CD4-positive, alpha-beta T cell treated with Interferon alpha-2 for 1 hour (primary cell): ENCODE results near the gene ARSD.

Source experiments
- DNase-seq, 2 donors: peaks; one replicate each; pipeline ENCODE4 v3.0.0-alpha.2; 2020 to 2022

ARSD gene

DNA sequence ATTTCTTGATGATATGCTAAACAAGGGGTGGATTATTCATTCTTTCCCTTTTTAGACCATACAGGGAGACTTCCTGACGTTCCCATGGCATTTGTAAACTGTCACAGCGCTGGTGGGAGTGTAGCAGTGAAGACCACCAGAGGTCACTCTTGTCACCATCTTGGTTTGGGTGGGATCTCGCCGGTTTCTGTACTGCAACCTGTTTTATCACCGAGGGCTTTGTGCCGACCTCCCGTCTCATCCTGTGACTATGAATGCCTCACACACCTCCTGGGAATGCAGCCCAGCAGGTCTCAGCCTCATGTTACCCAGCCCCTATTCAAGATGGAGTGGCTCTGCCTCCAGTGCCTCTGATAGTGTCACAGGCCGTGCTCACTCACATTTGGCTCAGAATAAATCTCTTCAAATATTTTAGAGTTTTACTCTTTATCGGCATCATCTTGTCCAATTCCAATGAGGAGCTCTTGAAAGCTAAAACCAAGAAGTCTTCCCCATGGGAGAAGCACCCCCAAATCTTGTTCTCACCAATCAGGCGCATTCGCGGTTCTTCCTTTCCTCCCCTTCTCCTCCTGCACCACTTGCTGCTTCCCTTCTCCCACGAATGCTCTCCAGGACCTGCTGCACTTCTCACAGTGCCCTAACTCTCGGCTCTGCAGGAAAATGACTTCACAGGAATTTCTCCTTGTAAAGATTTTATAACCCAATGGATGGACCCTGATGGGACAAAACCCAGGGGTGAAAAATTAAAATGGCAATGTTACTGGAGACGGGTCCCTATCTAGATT is 39.2 kb downstream of the ARSD start:
- DNase-seq = peak; percentile 2 to 12

DNA sequence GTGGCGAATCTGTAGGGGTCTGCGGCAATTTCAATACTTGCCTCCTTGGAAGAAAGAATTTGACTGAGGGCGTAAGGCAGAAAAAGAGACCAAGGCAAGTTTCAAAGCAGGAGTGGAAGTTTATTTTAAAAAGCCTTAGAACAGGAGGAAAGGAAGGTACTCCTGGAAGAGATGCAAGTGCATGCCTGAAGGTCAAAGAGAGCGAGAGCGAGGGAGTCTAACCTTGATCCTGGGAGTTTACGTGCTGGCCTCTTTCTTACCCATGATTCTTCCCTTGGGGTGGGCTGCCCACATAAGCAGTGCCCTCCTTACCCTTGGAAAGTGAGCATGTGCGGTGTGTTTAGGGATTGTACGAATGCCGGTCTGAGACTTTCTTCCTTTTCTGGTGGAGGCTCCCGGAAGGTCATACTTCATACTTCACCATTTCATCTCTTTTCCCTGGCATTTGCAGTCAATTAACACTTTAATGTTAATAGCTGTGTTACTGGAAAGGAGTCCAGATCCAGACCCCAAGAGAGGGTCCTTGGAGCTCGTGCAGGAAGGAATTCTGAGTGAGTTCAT is 40.0 kb downstream of the ARSD start:
- no peak for DNase-seq

DNA sequence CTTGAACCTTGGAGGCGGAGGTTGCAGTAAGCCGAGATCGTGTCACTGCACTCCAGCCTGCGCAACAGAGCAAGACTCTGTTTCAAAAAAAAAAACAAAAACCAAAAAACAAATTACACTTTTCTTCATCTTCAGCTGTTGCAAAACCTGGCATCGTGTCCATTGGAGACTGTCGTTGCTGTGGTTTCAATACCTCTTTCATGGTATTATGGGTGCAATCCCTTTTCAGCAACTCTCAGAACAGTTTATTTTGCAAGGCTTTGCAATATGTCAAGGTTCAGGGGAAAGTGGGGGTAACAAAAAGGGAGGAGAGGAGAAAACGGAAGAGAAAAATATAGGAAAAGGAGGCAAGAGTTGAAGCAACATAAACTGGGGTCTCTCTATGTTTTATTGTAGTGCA is 40.8 kb downstream of the ARSD start:
- no peak for DNase-seq

DNA sequence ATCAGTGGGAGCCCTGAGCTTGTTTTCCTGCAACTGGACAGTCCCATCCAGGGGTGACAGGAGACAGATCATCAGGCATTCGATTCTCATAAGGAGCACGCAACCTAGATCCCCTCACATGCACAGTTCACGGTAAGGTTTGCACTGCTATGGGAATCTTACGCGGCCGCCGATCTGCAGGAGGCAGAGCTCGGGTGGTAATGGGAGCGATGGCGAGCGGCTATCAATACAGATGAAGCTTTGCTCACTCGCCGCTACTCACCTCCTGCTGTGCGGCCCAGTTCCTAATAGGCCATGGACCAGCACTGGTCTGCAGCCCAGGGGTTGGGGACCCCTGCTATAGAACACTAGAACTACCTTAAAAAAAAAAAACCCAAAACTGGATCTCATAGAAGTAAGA is 45.4 kb downstream of the ARSD start:
- DNase-seq = no peak

DNA sequence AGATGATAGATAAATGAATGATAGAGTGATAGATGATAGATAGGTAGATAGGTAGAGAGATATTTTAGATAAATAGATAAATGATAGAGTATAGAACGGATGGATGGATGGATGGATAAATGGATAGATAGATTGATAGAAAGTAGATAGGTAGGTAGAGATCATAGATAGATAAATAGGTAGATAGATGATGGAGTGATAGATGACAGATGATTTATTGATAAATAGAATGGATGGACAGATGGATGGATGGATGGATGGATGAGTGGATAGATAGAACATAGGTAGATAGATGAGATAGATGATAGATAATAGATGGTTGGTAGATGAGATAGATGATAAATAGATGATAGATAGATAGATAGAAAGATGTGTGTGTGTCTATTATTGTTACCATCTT is 49.5 kb downstream of the ARSD start:
- no peak for DNase-seq

DNA sequence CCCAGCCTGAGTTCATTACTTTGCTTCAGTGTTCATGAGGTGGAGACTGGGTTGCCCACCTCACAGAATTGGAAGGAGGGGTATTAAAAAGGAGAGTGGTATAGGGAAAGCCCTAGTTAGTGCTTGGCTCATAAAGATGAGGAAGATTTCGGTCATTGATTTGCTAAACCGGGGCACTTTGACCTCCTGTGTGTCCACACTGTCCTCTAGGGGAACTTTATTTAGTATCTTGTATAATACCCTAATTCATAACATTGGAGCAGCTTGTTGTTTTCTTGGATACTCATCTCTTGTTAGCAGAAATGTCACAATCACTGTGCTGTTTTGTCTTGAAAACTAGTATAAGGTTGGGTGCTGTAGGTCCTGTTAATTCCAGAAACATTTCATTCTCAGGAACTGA is 50.6 kb downstream of the ARSD start:
- DNase-seq = no peak

DNA sequence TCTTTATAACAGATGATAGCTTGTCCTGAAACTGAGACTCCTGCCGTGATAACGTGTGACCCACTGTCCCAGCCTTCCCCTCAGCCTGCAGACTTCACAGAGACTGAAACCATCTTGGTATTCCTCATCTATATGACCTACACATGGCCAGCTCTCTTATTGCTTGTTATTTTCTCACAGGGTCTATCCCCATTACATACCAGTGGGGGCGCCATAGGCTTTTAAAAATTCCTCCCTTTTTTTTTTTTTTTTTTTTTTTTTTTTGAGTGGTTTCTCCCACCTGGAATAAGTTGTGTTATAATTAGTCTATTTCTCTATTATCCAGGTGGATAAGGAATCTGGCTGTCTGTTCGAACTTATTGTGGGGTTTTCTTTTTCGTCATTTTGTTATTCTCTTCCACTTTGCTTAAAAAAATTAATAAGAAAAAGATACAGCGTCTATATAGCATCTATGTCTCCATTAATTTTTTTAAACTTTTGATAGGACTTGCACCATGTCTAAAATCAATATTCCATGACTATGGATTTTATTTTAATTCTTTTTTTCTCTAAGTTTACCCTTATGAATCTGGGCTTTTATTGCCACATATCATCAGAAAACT is 53.2 kb downstream of the ARSD start:
- DNase-seq = no peak

DNA sequence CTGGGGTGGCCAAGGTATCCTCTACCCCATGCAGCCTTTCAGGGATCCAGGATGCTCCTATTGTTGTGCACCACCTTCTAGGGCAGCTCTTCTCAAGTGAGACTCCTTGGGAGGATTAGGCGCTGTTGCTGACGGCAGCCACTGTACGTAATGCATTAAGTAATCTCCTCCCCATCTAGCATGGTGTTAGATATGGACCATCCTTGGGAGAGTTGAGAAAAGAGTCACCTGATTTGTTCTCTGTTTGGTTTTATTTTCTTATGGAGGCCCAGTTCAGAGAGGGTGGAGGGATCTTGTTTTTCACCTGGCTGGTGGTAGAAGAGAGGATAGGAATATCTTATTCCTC is 54.0 kb downstream of the ARSD start:
- no peak for DNase-seq

DNA sequence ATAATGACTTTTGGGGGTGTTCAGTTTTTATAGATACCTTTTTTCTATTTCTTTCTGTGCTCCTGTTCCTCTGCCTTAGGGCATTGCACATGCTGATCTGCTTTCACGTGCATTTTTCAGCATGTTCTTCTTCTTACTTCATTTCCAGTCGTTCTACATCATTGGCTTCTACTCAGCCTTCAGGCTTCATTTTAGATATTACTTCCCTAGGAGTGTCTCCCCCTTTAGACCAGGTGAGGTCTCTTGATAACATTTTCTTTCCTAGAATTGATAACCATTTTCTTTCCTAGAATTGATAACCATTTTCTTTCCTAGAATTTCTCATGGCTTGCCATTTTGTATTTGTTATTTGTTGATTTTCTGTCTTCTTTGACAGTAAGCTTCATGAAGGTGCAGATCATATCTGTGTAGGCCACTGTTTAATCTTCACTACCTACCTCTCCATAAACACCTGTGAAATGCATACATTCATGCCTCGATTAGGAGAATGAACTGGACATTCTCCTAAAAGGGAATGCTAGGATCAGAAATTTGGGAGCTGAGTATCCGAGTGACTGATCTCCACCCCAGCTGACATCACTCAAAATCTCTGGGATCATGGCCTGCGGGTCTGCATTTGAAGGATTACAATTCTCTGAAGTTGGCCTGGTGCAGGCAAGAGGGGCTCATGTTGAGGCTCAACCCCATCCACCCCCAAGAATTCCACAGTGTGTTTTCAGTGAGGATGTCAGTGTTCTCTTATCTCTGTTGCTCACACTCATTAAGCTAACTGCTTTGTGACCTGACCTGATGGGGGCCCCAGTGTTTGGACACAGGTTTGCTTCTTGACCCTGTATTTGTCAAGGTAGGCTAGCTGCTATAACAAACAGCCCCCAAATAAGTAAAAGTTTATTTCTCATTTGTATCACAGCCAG is 54.7 kb downstream of the ARSD start:
- no peak for DNase-seq

DNA sequence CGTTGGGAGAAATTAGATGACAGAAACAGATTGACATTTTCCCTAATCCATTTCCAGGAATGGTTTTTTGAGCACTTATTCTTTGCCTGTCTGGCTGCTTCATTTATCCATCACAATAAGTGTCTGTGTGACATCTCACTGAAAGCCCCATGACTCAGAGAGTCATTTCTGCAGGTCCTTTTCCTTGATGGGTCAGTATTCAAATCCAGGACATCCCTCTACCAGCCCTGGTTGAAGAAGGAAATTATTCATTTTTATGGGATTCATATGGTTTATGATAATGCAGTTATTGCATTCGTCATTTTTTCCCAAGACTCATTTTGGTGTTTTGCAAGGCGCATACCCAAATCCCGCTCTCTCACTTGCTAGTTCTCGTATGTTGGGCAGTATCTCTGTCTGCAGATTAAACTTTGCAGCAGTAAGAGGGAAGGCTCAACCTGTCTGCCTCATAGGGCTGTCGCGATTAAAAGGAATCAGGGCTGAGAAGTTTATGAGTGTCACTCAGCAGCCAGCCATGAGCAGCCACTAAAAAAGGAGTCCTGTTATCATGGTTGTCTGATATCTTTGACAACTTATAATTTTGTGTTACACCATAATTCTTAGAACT is 56.4 kb downstream of the ARSD start:
- no peak for DNase-seq

DNA sequence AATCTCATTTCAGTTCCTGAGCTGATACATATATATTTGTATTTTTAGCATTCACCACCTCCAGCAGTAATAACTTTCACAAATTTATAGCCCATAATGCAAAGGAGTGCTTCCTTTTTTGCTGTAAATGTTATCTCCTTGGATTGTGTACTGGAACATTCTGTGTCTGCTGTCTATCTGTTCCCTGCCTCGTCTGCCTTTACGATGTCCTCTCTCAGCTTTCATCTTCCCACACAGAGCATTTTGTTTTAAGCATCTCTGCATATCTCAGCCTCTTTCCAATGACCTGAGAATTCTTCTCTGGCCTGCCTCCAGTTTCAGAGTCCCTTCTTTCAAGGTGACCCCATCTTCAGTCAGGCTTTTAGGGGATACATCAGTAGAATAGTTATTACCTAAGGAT is 57.3 kb downstream of the ARSD start:
- DNase-seq = no peak

DNA sequence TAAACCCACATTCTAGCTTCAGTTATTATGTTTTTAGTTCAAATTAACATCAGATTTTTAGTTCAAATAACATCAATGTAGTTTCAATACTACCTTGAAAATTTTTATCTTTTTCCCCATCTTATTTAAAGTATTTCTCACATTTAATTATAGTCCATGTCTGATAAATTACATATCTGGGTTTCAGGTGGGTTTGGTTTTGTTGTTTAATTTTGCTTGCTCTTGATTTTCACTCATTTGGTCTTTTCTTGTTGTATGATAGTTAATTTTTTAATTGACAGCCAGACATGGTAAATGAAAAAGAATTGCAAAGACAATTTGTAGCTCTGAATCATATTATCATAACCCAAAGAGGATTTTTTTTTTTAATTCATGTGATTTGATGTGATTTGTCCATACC is 58.5 kb downstream of the ARSD start:
- no peak for DNase-seq

DNA sequence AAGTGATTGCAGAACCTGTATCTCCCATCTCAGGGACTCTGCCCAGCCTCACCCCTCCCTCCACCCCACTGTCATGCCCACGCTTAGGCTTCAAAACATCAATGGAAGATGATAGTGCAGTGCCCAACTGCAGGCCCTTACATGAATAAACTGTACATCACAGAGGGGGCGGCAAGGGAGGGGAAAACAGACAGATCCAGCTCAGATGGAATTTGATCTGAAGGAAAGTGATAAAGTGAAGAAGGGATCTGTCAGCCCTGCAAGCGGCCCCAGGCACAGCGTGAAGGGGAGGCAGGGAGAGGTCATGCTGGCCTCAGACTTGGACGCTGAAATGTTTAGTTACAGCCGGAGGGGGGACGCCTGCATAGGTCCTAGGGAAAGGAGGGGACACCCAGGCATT is 61.9 kb downstream of the ARSD start:
- DNase-seq = no peak

DNA sequence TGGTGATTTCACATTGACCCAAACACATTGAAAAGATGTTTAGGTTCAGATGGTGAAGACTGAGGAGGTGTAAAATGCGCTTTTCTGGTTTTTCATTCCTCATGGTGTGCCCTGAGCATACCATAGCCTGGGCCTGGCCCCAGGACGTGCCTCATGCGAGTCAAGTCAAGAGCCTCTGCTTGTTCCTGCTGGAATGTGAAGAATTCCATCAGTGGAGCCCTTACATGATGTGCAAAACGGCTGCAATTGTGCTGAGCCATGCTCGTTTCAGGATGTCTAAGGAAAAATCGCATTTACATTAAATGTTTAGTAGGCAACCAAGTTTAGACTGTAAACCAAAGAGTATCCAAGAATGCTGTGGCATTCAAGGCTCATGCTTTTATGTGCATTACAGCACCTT is 65.5 kb downstream of the ARSD start:
- no peak for DNase-seq

DNA sequence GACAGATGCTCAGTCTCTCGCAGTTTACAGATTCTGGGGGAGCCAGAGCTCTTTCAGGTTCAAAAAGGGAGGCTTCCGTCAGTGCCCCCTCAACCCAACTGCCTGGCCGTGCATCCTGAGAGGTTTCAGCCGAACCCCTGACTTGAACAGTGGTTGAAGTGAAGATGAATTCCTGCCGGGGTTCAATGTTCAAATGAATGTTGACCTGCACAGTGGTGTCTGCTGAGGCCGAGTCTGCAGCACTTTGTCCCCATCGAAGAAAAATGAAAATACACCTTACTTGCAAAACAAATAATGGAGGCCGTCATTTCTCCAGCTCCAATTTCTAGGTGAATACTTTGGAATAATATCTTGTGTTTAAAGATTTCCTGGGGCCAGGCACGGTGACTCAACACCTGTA is 66.7 kb downstream of the ARSD start:
- DNase-seq = no peak

DNA sequence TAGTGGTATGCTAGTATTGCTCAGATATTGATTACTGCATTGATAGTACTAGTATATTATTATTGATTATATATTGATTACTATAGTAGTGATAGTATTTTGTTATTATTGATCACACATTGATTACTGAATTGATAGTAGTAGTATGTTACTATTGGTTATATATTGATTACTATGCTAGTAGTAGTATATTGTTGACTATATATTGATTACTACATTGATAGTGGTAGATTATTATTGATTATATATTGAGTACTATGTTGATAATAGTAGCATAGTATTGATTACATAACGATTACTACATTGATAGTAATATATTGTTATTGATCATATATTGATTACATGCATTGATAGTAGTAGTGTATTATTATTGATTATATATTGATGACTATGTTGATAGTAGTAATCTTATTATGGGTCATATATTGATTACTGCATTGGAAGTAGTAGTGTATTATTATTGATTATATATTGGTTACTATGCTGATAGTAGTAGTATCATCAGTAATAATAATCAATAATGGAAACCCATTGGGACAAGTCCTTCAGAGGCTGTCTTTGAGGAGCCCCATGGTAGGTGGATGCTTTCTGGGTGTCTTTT is 69.8 kb downstream of the ARSD start:
- no peak for DNase-seq

DNA sequence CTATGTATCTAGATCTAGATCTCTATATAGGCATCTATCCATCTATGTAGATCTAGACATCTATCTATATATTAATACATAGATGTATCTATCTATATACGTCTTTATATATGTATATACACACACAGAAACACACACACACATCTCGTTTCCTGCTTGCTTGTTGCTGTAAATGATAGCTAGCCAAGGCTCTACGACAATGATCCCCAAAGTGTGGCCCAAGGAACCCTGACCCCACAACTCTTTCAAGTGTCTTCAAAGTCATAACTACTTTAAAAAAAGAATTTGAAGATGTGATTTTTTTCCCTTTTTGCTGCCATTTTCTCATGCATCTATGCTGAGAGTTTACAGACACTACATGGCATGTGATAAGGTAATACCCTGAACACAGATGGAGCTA is 71.6 kb downstream of the ARSD start:
- DNase-seq = no peak

DNA sequence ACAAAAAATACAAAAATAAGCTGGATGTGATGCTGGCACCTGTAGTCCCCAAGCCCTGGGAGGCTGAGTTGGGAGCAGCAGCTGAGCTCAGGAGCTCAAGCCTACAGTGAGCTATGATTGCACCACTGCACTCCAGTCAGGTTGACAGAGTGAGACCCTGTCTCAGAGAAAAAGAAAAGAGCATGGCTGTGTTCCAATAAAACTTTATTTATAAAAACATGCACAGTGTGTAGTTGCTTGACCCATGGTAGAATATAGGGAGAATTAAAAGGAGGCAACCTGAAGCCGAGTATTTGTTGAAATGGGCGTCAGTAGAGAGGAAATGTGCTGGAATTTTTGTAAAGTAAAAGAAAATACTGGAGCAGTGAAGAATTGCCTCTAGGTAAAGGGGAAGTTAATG is 73.4 kb downstream of the ARSD start:
- DNase-seq = no peak

DNA sequence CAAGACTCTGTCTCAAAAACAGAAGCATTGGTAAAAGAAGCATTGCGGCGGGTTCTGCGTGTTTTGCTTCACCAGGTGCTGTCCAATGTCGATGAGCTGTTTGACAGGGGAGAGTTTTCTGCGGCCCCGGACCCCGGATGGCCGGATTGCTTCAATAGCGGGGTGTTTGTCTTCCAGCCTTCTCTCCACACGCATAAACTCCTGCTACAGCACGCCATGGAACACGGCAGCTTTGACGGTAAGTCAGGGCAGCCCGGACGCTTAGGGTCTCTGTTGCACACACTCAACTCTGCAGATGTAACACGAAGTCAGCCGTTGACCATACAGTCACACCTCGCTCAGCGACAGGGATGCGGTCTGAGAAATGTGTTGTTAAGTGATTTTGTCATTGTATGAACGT is 74.2 kb downstream of the ARSD start:
- no peak for DNase-seq
